HG02884 (cell line): ENCODE measurements around the gene SNAPC2.
"Not testable (repeated sequence)": the region's sequence is repeated elsewhere in the genome, so short reads cannot be mapped to it uniquely, and the experiment has no call there.

Source experiments
- ATAC-seq: cut with Tn5 transposase; IDR thresholded peaks from one replicate; pipeline ENCODE4 v1.9.1; 2021; ENCODE audit warnings: mild to moderate bottlenecking, moderate library complexity; ENCODE audit not compliant: unreplicated experiment

SNAPC2 gene

DNA sequence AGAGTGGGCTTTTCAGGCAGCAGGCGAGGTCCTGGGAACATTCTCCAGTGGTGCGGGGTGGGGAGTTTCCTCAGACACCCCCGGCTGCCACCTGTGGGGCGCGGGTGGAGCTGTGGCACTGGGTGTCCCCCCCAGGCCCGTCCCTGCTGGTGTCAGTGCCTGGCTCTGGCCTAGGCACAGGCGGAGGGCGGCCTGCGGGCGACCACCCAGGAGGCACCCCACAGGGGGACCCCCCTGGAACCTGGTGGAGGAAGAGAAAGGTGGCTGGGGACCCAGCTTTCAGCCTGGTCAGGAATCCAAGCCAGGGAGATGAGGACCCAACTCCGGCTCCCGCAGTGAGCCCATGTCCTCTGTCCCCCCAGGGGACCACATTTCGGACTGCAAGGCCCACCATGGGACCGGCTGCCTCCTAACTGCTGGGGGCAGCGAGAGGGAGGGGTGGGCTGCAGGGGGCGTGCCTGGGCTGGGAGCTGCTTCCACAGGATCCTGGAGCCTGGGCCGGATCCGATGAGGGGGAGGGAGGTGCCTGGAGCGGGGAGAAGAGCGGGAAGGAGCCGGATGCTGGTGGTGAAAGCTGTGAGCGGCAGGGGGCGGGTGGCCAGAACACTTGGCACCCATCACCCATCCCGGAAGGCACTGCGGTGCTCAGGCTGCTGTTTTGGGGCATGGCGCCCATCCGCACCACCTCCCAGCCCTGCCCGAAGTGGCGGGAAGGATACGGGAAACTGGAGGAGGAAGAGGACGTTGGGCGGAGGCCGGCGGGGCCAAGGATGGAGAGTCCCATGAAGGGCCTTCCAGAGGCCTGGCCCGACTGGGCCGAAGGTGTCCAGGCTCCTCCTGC, 11.3 kb downstream of the SNAPC2 start:
- ATAC-seq = no peak

DNA sequence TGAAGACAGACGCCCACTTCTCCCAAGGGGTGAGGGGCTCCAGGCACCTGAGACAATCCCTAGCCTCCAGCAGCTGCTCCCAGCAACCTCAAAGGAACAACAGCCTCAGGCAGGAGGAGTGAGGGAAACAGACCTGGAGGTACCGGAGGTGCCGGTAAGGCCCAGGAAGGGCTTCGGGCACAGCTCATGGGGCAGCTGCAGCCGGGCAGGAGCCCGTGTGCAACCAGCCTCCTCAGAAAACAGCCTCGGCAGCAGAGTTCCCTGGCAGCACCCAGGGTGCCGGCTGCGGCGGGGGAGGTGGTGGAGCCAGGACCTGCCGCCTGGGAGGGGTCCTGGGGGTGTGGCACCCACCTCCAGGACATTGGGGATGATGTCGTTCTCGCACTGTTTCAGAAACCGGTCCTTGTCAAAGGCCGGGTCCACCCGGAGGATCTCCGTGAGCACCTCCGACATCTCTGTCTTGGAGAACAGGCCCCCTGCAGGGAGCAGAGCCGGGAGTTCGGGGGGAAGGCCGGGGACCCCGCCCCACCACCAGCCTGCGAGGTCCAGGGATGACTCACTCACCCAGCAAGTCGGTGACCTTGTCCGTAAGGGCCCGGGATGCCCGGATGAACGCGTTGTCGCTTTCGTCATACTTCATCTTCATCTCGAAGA, 12.3 kb downstream of the SNAPC2 start:
- ATAC-seq = no peak

GRCh38 chr19:7932930-7933300, 12.8 kb downstream of the SNAPC2 start:
- ATAC-seq = no peak

GRCh38 chr19:7933411-7933810, 13.3 kb downstream of the SNAPC2 start:
- no peak for ATAC-seq

- ATAC-seq = no peak
These were observed 13.9 kb downstream of the SNAPC2 start for GRCh38 chr19:7933828-7934725.

DNA sequence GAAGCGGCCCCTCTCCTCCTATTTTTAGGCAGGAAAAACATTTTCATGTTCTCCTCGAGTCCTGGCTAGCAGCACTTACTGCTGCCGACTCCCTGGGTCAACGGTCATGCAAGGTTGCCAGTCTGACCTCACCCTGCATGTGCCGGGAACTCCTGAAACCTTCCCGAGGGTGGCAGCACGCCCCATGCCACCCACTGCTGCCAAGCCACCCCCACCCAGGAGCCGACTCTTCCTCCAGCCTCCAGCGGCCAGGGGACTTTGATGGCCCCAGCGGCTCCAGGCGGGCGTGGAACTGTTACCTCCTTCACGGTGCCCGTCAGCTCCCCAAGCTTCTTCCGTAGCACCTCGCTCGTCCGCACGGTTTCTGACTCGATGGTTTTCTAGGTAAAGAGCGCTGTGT, 14.6 kb downstream of the SNAPC2 start:
- no peak for ATAC-seq

GRCh38 chr19:7940841-7941240, 20.7 kb downstream of the SNAPC2 start:
- no peak for ATAC-seq

GRCh38 chr19:7941895-7942596, 21.9 kb downstream of the SNAPC2 start:
- ATAC-seq = no peak

- ATAC-seq = no peak
These were observed 22.9 kb downstream of the SNAPC2 start for GRCh38 chr19:7942981-7943443.

DNA sequence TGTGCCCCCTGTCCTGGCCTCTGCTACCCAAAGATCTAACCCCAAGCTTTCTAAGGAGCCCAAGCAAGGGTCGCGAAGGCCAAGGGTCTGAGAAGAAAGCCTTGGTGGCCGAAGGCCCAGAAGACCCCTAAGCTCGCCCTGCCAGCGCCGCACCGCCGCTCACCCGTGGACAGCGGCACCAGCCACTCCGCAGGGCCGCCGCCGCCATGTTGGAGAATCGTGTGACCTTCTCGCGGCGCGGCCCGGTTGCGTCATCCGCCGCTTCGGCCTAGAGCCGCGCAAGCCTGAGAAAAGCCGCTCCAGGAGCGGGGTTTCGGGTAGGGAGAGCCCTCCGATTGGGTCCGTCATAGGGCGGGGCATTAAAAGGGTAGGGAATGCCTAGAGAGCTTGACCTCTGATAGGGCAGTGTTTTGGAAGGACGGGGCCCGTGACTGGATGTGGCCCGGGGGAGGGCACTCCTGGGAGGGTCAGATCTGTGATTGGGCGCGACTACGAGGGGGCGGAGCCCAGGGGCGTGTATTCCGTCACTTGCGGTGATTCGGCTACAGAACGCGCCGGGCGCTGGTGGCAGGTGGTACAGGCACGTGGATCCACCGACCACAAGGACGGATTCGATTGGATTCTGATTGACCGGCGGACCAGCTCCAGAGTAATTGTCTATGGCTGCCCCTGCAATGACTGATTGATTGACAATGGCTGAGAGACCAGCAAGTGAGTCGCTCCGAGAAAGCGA, 23.5 kb downstream of the SNAPC2 start, which contains the start of gene TIMM44:
TIMM44 (minus strand) TSS at position 223 of the 733 bp plus-strand sequence; CDS start at position 208, 15 bp downstream.
- ATAC-seq = peak; percentile 95

DNA sequence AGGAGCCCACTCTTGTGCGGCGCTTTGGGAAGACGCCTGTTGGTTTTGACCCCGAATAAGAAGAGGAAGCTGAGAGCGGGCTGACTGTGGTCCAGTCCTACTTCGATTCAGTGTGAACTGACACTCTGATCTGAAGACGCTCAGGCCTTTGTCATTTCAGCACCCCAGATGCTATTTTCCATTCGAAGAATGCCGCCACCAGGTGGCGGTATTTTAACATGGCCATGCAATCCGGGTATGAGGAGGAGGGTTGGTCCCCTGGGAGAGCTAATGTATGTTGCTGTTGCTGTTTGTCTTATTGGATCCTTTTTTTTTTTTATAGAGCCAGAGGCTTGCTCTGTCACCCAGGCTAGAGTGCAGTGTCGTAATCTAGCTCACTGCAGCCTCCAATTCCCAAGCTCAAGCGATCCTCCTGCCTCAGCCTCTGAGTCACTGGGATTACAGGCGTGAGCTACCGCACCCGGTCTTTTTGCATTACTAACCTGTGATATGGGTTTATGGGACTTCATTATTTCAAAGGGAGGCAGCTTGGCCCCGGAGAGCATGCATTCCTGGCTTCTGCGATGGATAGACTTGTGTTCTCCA, 24.1 kb downstream of the SNAPC2 start:
- peak; percentile 31 for ATAC-seq

- no peak for ATAC-seq
These were observed 27.8 kb downstream of the SNAPC2 start for GRCh38 chr19:7947939-7948338.

GRCh38 chr19:7953060-7953459, 32.9 kb downstream of the SNAPC2 start:
- ATAC-seq = no peak

- no peak for ATAC-seq
These were observed 33.4 kb downstream of the SNAPC2 start for GRCh38 chr19:7953576-7953975.

GRCh38 chr19:7955696-7956095, 35.6 kb downstream of the SNAPC2 start:
- no peak for ATAC-seq

GRCh38 chr19:7959211-7959610, 39.1 kb downstream of the SNAPC2 start:
- no peak for ATAC-seq

DNA sequence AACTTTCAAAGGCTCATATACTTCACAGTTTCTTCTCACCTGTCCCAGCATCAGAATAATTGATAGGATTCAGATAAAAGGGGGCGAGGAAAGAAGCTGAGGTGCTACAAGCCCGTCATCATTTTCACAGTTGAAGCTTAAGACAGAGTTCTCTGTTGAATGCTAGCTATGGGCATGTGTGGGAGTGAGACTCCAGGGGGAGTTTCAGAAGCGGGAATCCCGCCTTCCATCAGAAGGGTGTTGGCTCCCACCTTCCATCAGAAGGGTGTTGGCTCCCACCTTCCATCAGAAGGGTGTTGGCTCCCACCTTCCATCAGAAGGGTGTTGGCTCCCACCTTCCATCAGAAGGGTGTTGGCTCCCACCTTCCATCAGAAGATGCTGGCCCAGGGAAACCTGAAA, 40.9 kb downstream of the SNAPC2 start:
- ATAC-seq = not testable (repeated sequence)

DNA sequence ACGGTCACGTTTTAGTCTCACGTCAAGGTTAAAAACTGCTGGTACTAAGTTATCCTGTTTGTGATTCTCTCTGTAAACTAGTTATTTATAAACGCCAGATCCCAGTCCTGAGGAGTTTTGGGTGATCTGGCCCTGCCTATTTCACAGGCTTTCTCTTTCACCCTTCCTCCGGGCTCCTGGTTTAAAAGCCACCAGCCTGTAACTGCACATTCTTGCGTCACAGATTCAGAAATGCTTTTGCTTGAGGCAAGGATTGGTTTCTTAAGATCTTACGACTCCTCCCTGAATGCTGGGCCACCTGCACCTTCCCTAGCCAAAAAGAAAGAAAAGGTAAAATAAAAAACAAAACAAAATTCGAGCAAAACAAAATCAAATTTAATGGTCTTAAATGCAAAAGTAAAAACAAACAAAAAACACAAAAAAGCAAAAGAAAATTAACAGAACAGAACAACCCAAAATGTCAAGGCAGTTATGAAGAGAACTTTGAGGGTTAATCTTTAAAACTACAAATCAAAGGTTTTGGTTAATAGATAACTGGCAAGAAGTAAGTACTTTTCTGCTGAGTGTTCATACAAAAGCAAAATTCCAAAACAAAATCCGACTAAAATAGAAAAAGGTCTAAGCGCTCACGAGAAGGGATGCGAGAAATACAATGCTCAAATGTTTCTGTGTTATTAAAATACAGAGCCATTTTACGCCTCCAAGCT, 41.9 kb downstream of the SNAPC2 start:
- no peak for ATAC-seq
